KBM-7 (cell line): Measurements from ENCODE around the gene TAB3.

ENCODE experiments used
- DNase-seq: peaks from one replicate; pipeline ENCODE4 v3.0.0-alpha.2; 2015
- in situ Hi-C: fragments of 300-500 bp; cut with MboI; formaldehyde crosslinking; loops from 2 replicates; pipeline ENCODE4 v1.14.3; 2020; ENCODE audit warnings: low sequenced_read_pairs, low pct_unique_long_range_greater_than_20kb, mixed read lengths

TAB3 gene

DNA sequence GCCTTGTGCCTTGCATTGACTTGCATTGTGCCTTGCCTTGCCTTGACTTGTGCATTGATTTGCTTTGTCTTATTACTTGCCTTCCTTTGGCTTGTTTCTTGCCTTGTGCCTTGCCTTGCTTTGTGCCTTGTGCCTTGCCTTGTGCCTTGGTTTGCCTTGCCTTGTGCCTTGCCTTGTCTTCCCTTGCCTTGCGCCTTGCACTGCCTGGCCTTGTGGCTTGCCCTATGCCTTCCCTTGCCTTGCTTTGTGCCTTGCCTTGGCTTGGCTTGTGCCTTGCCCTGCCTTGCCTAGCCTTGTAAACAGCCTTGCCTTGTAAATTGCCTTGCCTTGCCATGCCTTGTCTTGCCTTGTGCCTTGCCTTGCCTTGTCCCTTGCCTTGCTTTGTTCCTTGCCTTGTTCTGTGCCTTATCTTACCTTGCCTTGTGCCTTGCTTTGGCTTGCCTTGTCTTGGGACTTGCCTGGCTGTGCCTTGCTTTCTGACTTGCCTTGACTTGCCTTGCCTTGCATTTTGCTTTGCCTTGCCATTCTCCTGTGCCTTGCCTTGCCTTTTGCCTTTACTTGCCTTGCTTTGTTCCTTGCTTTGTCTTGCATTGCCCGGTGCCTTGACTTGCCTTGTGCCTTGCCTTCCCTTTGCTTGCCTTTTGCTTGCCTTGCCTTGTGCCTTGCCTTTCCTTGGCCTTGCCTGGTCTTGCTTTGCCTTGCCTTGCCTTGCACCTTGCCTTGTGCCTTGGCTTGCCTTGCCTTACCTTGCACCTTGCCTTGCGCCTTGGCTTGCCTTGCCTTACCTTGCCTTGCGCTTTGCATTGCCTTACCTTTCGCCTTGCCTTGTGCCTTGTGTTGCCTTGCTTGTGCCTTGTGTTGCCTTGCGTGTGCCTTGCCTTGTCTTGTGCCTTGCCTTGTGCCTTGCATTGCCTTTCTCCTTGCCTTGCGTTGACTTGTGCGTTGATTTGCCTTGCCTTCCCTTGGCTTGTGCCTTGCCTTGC is 97.5 kb downstream of the TAB3 start:
- in situ Hi-C loops, result no loop called here

DNA sequence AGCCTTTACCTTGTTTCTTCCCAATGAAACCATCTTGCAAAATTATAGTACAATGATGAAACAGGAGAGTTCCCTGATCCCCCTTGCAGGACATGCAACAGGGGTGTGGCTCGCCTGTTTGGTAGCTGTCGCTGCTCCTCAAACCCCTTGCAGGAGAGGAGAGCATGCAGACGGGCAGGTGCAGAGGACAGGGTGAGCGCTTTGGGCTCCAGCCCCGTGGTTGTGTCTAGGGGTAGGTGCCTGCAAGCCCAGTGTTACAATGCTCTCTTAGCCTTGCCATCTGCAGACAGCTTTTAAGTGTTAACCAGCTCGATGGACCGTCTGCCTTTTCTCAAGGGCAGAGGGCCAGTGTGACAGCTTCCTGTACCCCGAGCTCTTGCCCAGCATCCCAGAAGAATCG is 102.0 kb downstream of the TAB3 start:
- in situ Hi-C loops, result no loop called here
- DNase-seq, result no peak

More for the DNA sequence above, 97.5 kb downstream of the TAB3 start:
- no peak for DNase-seq

DNA sequence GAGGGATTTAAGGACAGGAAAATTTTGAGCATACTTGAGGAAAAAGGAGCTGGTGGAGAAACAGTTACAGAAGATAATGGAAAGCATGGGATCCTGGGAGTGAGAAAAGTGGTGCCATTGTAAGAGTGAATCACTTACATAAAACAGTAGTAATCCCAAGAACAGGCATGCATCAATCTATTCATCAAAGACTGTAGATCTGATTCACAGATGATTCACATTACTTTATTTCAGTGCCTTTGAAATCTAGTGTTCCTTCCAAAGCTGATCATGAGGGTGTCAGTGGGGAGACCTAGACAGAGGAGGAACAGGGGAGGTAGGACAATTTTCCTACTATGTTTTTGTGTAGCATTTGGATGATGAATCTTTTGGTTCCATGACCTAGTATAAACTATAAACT is 102.7 kb downstream of the TAB3 start:
- in situ Hi-C loops, result no loop called here
- no peak for DNase-seq

DNA sequence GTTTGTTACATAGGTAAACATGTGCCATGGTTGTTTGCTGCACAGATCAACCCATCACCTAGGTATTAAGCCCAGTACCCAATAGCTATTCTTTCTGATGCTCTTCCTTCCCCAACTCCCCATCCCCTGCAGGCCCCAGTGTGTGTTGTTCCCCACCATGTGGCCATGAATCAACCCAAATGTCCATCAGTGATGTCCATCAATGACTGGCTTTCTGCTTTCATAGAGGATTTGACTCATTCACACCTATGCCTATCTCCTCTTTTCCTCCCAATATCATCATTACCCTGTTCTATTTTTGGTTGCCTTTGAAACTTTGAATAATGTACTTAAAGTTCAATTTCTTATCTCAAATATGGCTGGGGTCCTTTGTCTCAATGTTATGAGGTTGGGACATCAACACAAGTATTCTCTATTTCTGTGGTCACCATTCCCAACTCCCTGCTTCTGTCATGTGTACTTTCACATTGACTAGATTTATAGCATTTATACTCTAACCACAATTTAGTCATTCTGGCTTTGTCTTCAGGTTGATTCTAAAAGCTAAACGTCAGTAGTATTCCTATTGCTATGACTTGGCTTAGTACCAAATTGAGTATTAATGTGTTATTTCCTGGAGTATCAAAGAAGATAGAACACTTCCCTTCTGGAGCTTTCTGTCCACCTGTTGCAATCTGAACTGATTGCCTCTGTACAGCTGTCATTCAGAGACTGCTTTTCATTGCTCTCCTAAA is 107.2 kb downstream of the TAB3 start:
- in situ Hi-C loops, result no loop called here
- no peak for DNase-seq

DNA sequence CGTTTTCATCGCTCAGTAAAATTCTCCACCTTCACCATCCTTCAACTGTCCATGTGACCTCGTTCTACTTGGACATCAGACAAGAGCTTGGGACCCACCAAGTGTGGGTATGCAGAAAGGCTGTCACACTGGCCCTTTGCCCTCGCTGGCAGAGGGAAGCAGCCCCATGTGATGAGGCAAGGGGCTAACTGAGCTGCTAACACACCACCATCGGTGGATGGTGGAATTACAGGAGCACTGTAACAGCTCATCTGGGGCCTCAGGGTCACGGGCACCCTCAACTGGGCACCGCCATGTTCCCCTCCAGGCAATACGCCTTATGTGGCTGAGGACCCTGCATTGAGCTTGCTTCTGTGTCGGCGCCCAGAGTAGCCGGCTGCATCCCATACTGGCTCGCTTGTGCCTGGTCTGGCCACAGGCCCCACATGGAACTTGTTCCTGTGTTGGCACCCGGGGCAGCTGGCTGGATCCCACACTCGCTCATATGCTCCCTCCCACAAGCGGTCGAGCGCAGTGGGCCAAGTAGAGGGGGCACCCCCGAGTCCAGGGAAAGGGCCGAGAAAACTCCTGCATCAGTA is 109.5 kb downstream of the TAB3 start:
- no peak for DNase-seq
- in situ Hi-C loops, result no loop called here

DNA sequence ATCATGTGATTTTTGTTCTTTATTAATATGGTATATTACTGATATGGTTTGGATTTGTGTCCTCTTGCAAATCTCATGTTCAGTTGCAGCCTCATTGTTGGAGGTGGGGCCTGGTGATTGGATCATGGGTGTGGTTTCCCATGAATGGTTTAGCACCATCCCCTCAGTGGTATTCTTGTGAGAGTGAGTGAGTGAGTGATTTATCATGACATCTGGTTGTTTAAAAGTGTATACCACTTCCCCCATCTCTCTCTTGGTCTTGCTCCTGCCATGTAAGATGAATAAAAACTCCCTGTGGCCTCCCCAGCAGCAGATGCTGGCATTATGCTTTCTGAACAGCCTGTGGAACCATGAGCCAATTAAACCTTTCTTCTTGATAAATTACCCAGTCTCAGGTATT is 111.5 kb downstream of the TAB3 start:
- DNase-seq, result no peak
- in situ Hi-C loops, result no loop called here
